HuH-7.5 (cell line): ENCODE measurements around the gene KRT25.
A peak's percentile ranks its signal among the peaks of the same experiment; 100 is the strongest.

Source experiments
- DNase-seq: peaks from one replicate; pipeline ENCODE4 v3.0.0; 2011; ENCODE audit warnings: low spot score

Gene KRT25, protein sequence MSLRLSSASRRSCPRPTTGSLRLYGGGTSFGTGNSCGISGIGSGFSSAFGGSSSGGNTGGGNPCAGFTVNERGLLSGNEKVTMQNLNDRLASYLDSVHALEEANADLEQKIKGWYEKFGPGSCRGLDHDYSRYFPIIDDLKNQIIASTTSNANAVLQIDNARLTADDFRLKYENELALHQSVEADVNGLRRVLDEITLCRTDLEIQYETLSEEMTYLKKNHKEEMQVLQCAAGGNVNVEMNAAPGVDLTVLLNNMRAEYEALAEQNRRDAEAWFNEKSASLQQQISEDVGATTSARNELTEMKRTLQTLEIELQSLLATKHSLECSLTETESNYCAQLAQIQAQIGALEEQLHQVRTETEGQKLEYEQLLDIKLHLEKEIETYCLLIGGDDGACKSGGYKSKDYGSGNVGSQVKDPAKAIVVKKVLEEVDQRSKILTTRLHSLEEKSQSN

DNA sequence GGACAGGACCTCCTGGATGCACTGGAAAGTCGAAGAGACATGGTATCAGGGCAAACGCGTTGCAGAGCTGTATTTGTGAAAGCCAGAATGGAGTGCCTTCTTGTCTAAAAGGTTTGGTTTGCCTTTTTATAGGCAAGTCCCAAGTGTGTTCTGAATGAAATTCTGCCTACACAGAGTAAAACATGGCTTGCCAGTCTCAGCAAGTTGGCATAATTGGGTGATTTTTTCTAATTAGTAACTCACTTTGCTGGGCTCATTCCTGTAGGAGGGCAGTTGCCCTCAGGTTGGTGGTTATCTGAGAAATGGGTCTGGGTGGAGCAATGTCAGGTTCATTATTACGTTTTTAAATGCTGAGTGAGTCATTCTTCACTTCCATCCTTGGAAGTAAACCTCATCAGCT lies at the start of gene KRT25:
Gene KRT25 (minus strand): TSS at position 101 of the 400 bp plus-strand sequence. CDS start 60 bp downstream, at position 41.
- no peak for DNase-seq

DNA sequence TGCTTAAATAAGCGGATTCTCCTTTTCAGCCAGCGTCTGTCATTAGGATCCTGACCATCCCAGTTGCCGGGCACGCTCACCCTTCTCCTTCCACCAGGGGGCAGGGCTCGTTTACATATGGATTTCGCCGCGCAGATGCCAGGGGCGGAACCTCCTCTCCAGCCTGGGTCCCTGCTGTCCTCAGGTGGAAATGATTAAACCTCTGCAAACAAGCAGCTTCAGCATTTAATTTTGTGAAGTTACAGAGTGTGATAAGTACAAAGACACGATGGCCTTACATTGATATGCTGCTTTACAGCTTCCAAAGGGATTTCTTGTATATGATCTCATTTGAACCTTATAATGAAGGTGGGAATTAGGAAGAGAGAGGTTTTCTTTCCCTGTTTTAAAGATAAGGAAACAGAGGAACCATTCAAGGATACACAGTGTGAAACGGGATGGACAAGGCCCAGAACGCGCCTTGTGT lies 48.5 kb upstream of the KRT25 start:
- peak; percentile 76 for DNase-seq

DNA sequence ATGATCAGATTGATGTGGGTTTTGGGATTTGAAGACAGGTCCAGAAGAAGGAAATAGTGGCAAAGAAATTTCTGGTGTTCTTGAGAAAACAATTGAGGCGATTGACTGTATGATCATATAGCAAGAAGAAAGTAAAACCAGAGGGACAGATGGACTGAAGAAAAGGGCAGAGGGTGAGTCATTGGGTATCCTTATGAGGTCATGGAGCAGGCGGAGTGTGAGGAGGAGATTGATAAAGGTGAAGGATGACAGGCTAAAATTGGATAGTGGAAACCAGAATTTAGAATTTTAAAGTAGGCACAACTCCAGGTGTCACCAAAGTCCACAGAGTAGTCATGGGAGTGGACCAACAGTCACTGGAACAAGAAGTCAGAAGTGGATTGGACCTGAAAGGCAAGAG lies 46.0 kb upstream of the KRT25 start:
- no peak for DNase-seq

DNA sequence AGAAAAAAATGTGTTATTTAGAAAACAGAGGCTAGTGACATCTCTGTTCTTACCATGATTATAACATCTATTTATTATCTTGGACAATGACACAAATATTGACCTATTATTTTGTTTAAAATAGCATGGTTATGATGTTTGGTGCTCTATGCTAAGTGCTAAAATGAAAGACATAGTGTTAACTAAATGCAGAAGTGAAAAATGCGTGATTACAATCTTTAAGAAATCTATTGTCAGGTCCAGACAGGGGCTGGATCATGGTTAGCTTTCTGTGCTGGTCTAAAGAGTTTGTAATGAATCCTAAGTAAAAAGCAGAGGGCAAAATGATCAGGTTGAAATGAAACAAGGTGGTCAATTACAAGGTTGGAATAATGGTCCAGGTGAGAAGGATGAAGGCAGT lies 45.2 kb upstream of the KRT25 start:
- no peak for DNase-seq

DNA sequence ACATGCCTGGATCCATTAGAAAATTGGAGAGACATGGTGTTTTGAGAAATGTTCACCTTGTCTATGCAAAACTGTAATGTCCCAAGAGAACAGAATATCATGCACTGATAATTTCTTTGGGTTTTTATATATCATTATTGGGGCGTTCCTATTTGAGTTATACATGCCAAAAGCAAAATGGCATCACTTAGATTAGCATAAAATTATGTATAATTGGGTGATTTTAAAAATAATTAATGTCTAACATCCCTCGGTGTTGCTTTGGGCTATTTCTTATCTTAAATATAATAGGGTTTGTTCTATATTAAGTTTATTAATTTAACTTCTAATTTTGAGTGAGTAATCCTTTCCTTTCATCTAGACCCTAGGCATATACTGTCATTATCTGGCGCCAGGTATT lies 44.7 kb upstream of the KRT25 start, which contains the start of gene KRT28:
Gene KRT28 (minus strand): TSS at position 101 of the 400 bp plus-strand sequence. CDS start 66 bp downstream, at position 35.
- DNase-seq = no peak

DNA sequence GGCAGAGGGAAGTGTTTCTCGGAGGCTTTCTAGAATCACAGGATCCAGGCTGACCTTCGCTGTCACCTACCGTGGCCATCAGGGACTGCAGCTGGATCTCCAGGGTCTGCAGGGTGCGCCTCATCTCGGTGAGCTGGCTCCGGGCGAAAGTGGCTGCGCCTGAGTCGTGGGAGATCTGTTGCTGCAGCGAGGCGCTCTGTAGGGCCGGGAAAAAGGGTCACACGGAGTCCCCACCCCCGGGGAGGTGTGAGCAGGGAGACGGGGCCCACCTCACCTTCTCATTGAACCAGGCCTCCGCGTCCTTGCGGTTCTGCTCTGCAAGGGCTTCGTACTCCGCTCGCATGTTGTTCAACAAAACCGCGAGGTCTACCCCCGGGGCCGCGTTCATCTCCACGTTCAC lies 41.7 kb upstream of the KRT25 start:
- DNase-seq = no peak

DNA sequence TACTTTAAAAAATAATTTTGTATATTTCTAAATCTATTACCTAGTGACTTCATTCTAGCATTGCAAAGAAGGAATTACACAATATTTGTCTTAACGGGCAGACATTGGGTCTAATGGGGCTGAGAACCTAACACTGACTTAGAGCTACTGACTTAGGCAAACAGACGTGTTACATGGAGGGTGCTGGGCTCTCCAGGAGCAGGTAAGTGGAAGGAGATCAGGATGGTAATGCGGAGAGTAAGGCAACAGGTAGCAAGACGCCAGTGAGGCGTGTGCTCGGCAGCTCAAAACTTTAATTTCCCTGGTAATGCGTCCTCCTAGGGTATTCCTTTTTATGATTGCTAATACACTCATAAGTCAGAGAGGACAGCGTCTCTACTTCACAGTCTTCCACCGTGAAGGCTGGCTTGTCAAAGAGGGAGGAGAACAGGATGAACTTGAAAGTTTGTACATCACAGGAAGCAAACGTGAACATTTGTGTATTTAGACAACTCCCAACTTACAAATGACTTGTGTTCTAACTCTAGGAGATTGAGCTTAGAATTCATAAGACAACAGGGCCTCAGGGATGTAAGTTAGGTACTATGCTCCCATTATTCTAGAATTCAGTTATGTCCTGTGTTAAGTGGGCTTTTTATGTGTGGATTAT lies 40.0 kb upstream of the KRT25 start:
- no peak for DNase-seq

DNA sequence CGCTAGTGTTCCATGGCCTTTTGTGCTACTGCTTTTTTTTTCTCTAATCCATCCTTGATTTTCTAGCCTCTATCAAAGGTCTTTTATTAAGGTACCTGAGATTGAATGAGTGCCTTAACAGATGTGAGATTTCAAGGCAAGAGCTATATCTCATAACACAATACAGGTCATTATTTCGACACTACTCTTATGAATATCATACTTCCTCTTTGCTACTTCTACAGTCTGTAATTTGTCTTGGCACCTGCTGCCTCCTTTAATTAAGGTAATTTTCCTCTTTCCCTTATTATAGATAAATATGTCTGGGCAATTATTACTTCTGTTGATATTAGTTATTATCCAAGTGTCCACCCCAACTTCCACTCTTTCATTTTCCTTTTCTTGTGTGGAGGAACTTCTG lies 39.3 kb upstream of the KRT25 start:
- DNase-seq = no peak

DNA sequence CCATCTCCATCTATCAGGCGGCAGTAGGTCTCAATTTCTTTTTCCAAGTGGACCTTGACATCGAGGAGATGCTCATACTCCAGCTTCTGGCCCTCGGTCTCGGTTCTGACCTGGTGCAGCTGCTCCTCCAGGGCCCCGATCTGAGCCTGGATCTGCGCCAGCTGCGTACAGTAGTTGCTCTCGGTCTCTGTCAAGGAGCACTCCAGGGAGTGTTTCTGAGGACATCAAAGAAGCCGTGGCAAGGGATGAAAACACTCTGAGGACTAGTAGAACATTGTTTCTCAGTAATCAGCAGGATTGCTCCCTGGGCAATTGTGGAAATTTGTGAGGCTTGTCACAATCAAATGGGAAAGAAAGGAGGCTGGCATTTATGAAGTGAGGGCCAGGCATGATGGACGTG lies 38.7 kb upstream of the KRT25 start:
- no peak for DNase-seq

DNA sequence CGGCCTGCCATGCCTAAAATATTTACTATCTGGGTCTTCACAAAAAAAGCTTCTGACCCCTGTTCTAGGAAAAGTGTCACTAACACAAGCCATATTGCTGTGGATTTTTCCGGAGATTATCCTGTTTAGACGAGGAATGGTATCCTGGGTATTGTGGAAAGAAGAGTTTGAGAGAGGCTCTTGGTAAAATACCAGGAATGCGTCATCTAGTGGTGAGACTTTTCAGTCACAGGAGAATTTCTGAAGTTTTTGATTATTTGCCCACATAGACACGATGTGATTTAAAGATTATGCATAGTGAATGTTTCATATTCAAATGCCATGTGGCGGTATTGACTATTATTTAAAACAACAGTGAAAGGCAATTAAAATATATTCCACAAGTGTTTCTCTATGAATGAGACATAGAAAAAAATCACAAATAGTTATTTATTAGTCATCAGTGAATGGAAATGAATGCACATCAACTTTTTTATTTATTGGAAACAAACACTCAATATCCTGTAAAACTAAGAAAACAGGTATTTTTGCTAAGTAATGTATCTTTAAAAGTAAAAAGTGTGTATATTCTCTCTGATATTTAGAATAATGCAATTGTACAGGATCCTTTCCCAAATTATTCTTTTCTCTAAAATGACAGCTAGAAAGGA lies 36.8 kb upstream of the KRT25 start:
- DNase-seq = peak; percentile 16

DNA sequence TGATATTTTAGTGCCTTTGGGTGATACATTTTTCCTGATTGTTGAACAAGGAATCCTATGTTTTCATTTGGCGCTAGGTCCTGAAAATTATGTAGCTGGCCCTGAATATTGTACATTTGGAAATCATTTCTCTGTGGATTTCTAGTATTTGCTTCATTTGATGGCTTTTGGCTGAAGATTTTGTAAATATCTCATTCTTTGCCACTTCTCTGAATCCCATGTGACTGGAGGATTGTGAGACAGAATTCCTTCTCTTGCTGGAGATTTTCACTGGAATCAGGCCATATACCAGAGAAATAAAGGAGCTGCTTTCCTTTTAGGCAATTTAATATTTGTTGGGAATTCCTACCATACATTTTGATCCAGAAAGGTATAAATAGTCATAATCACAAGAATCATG lies 36.0 kb upstream of the KRT25 start:
- no peak for DNase-seq

DNA sequence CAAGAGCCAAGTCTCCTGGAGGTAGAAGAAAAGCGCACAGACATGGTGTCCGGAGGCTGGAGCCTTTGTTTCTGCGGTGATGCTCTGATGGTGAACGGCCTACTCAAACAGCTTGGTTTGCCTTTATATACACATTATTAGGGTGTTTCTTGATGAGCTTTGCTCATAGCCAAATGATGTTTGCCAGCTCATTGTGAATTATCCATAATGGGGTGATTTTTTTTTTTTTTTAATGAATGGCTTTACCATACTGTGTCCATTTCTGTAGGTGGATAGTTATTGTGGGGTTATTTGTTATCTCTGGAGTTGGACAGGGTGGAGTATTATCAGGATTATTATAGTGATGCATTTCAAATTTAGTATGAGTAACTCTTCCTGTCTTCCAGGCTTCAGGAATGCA lies 27.3 kb upstream of the KRT25 start, which contains the start of gene KRT27:
Gene KRT27 (minus strand): TSS at position 101 of the 400 bp plus-strand sequence. CDS start 57 bp downstream, at position 44.
- DNase-seq = no peak

DNA sequence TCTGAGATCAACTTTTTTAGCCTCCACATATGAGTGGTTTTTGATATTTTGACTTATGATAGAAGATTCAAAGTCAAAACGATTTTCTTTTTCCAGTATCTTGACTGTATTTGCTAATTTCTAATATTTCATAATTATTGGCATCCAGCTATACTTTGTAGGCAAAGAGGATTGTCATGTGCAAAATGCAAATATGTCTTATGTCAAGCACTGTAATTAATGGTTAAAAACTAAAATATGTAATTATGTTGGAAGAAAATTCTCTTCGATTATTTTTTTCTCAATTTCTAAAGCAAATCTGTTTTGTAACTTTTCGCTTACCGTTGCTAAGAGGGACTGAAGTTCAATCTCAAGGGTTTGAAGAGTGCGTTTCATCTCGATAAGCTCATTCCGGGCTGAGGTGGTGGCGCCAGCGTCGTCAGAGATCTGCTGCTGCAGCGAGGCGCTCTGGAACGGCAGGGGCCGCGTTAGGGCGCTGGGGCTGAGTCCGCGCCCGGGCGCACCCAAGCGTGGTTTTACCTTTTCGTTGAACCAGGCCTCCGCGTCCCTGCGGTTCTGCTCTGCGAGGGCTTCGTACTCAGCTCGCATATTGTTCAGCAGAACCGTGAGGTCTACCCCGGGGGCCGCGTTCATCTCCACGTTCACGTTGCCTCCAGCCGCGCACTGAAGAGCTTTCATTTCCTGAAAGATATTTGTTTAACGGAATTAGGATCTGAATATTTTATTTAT lies 24.2 kb upstream of the KRT25 start:
- DNase-seq = no peak

DNA sequence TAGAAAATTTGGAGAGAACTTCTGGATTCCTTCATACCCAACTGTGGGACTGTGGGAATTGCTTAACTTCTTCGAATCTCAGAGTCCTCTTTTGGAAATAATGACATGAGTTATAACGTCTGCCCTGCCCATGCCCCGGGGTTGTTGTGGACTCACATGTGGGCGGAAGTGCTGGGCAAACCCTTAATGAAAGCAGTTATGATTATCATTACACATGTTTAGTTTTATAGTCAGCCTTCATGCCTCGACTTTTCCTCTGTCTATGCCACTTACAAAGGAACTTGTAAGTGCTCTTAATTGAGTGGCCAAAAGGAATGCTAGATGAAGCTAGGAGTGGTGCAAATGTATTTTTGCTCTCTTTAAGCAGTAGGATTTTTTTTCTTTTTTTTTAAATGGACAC lies 23.3 kb upstream of the KRT25 start:
- no peak for DNase-seq

DNA sequence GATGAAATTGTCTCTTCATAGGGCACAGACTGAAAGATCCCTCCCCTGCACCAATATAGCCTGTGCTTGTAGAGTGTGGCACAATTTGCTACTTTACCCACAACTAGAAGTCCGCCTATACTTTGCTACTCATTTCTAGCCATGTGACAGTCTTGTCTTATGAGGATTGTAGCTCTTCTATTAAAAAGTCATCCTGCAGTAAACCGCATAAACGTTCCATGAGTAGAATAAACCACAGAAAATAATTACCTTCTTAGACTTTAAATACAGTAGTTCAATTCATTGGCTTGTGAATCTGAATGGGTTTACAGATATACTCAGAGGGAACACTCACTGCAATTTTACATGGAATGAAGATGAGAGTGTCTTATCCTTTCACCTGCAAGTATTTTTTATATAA lies 22.8 kb upstream of the KRT25 start:
- no peak for DNase-seq

DNA sequence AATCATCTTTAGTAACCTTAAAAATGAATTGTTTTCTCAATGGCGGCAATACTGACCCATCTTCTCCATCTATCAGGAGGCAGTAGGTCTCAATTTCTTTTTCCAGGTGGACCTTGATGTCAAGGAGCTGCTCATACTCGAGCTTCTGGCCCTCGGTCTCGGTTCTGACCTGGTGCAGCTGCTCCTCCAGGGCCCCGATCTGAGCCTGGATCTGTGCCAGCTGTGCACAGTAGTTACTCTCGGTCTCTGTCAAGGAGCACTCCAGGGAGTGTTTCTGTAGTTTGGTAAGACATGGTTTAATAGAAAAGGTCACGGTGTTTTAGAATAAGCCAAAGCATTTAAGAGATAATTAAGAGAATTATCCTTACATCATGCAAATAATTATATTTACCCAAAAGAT lies 22.3 kb upstream of the KRT25 start:
- DNase-seq = no peak

DNA sequence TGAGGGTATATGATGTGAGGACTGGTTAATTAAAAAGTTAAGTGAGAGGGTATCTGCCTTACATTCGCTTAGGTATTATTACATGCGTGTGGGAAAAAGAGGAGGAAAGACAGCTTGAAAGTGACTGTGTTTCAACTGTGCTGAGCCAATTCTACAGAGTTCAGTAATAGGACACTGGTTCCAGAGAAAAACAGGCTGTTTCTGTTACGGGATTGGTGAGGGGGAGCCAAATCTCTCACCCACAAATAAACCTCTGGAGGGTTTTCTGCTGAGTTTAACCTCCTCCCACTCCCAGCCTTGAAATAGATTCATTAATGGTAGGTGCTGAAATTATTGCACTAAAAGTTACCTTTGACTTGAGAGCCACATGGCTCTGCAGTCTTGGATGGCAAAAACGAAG lies 20.8 kb upstream of the KRT25 start:
- no peak for DNase-seq

DNA sequence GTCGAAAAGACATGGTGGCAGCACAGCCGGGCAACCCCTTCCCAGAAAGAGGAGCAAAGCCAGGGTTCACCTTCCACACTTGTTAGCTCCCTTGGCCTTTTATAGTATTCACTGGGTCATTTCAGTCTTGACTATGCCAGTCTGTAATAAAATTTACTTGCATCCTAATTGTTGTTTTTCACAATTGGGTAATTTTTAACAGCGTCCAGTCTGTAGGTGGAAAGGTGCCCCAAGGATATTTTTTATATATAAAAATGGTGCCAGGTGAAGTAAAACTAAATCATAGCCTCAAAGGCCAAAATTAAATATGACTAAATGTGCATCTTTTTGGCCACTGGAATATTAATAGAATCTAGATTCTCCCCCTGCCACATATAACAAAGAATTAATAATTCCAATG lies 17.0 kb upstream of the KRT25 start, which contains the start of gene KRT26:
Gene KRT26 (minus strand): TSS at position 101 of the 400 bp plus-strand sequence. CDS start 88 bp downstream, at position 13.
- DNase-seq = no peak

DNA sequence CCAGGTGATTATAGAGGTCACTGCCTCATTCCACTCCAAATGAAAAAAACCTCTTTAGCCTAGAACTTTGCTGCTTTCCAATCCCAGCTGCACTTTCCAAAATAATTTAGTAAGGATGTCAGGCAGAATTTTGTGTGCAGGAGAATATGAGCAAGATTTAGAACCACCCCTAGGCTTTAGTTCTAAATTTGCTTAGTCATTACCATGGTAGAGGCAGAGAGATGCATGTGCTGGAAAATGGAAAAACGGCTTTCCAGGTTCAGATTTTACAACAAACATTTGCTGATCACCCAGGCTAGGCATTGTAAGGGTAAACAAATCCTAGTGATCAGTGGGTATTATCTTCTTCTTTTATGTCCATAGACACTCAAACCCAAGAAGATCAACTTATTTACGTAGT lies 10.5 kb upstream of the KRT25 start:
- DNase-seq = no peak

DNA sequence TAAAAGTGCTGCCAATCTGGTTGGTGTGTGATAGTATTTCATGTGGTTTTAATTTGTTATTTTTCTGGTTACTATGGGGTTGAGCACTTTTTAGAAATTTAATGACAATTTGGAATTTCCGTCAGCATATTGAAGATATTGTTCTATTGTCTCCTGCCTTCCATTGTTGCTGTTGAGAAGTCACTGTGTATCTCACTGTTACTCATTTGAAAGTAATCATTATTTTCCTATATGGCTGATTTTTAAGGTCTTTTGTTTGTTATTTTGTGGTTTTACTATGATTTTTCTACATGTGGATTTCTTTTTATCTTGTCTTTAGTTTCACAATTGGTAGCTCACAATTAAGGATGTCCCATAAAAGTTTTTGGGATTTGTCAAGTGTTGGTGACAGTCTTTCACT lies 8.6 kb upstream of the KRT25 start:
- DNase-seq = no peak

DNA sequence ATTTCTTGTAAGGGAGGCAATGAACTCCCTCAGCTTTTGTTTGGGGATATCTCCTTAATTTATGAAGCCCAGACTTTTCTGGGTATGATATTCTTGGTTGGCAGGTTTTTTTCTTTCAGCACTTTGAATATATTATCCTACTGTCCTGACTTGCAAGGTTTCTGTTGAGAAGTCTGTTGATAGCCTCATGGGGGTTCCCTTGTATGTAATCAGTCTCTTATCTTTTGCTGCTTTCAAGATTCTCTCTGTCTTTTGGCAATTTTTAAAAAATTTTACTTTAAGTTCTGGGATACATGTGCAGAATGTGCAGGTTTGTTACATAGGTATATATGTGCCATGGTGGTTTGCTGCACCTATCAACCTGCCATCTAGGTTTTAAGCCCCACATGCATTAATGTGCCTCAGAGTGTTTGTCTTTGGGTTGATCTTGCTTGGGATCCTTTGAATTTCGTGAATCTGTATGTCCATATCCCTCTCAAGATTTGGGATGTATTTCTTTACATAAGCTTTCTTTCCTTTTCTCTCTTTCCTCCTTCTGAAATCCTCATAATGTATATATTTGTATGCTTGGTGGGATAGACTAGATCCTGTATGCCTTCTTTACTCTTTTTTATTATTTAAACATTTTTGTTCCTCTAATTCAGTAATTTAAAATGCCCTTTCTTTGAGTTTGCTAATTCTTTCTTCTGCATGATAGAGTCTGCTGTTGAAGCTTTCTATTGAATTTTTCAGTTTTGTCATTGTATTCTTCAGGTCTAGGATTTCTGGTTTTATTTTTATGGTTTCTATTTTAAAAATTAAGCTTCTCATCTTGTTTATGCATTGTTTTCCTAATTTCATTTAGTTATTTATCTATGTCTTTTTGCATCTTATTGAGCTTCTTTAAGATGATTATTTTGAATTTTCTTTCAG lies 5.2 kb upstream of the KRT25 start:
- DNase-seq = no peak
